Caco-2 (cell line): Measurements from ENCODE around the gene ZBTB48. TPM values are rescaled to one million over a fixed set of nuclear protein-coding genes. Genes with fewer than 3 reads are reported as not detected.

ENCODE experiments used
- BruUV-seq: library from RNA; stranded (reverse); fragments of 400-500 nt; replicated peaks from 2 replicates; lab custom pipeline; 2021; lab: Mats Ljungman, UMichigan
- CTCF ChIA-PET: fragments of 300-600 bp; sonication (Branson Sonifier 250); formaldehyde crosslinking; loops from one replicate; lab custom pipeline; 2022; ENCODE audit warnings: antibody characterized with exemption; lab: Charles Lee
- POLR2A ChIA-PET: fragments of 300-600 bp; sonication (Branson Sonifier 250); formaldehyde crosslinking; loops from one replicate; lab custom pipeline; 2022; ENCODE audit warnings: antibody characterized with exemption; lab: Charles Lee
- DNase-seq, 2 experiments: peaks; one replicate each; pipeline versions ENCODE4 v3.0.0 to v3.0.0-alpha.2; 2020 to 2022
- H3K27me3 ChIP-seq: replicated peaks from 2 replicates; pipeline ENCODE4 v1.6.0; 2011; ENCODE audit warnings: low read length; ENCODE audit not compliant: control insufficient read depth, insufficient read depth
- H3K36me3 ChIP-seq: 2 replicates; pipeline ENCODE4 v1.5.1; 2011; ENCODE audit warnings: low read length; ENCODE audit not compliant: control insufficient read depth, insufficient read depth
- H3K4me1 ChIP-seq: fragments of 250-450 bp; sonication (Bioruptor Pico); 2 replicates; pipeline ENCODE4 v1.5.1; 2020; ENCODE audit warnings: mild to moderate bottlenecking
- H3K4me3 ChIP-seq: 2 replicates; pipeline ENCODE4 v1.5.1; 2011; ENCODE audit warnings: low read depth, mild to moderate bottlenecking, control low read depth, low read length
- H3K9me3 ChIP-seq: fragments of 250-450 bp; sonication (Bioruptor Pico); 2 replicates; pipeline ENCODE4 v1.5.1; 2020; ENCODE audit warnings: mild to moderate bottlenecking, moderate library complexity
- H3K27ac Mint-ChIP-seq: one replicate; pipeline ENCODE4 v1.8.0; 2022; ENCODE audit warnings: mixed read lengths; ENCODE audit not compliant: unreplicated experiment
- H3K27me3 Mint-ChIP-seq: one replicate; pipeline ENCODE4 v1.8.0; 2022; ENCODE audit warnings: mixed read lengths; ENCODE audit not compliant: insufficient read depth, unreplicated experiment
- H3K36me3 Mint-ChIP-seq: one replicate; pipeline ENCODE4 v1.8.0; 2022; ENCODE audit warnings: mild to moderate bottlenecking, mixed read lengths; ENCODE audit not compliant: insufficient read depth, unreplicated experiment
- H3K4me1 Mint-ChIP-seq: one replicate; pipeline ENCODE4 v1.8.0; 2022; ENCODE audit warnings: low read depth, mixed read lengths; ENCODE audit not compliant: unreplicated experiment
- H3K4me3 Mint-ChIP-seq: one replicate; pipeline ENCODE4 v1.8.0; 2022; ENCODE audit warnings: mild to moderate bottlenecking, moderate library complexity, mixed read lengths; ENCODE audit not compliant: unreplicated experiment
- H3K9me3 Mint-ChIP-seq: one replicate; pipeline ENCODE4 v1.8.0; 2022; ENCODE audit warnings: mixed read lengths; ENCODE audit not compliant: unreplicated experiment
- CTCF ChIP-seq, 2 experiments: fragments of 200-600 bp in 1 of 2; IDR thresholded peaks; 1 replicate in 1 of 2; 2 replicates in 1 of 2; pipeline versions ENCODE4 v1.5.1 to v1.8.0; 2011 to 2022; ENCODE audit warnings: antibody characterized with exemption in 1 of 2, control low read depth in 1 of 2, inconsistent platforms in 1 of 2, low read depth in 1 of 2, low read length in 1 of 2, mild to moderate bottlenecking in 1 of 2, moderate library complexity in 1 of 2; ENCODE audit not compliant: insufficient read depth in 1 of 2, severe bottlenecking in 1 of 2, unreplicated experiment in 1 of 2
- intact Hi-C: fragments of 100-400 bp; cut with micrococcal nuclease; formaldehyde crosslinking; loops from one replicate; pipeline ENCODE4 v1.10.0; 2022; ENCODE audit not compliant: unreplicated experiment
- total RNA-seq: library from RNA; stranded (reverse); gene quantifications from 2 replicates; pipeline ENCODE4 v1.2.3, GENCODE V29; 2022

The ZBTB48 gene
- total RNA-seq, 1 experiment from 2014 or later = 22.5 TPM

- Mint-ChIP-seq H3K4me1 (no peaks in the 10 kb centered on the region), H3K4me3 (no peak overlapping the region), H3K9me3 (no peaks in the 10 kb centered on the region), H3K27ac (no peak overlapping the region), H3K36me3 (peaks cover 14% of the 10 kb centered on the region), H3K27me3 (no peaks in the 10 kb centered on the region)
- no peaks in the 10 kb centered on the region for H3K27me3 ChIP-seq
- DNase-seq = no peak
- H3K9me3 ChIP-seq = no peaks in the 10 kb centered on the region
- ChIA-PET POLR2A (no interaction called here), CTCF (no interaction called here)
- peaks cover 7% of the 10 kb centered on the region for H3K4me1 ChIP-seq
- intact Hi-C loops = no loop called here
- no peak overlapping the region for H3K4me3 ChIP-seq
- BruUV-seq = no TSS peak
- peaks cover 2% of the 10 kb centered on the region; the same call in 1 of the 2 replicates for H3K36me3 ChIP-seq
- no peak for TF ChIP-seq CTCF (IDR thresholded peaks at IDR 0.05; ENCODE audit: insufficient read depth in 1 of 2, low read depth in 1 of 2, low read length in 1 of 2, severe bottlenecking in 1 of 2, unreplicated experiment in 1 of 2)
Measured at GRCh38 chr1:6587261-6588005, 7.6 kb downstream of the ZBTB48 start.

- H3K27me3 Mint-ChIP-seq = no peaks in the 10 kb centered on the region
- Histone ChIP-seq H3K27me3 (no peaks in the 10 kb centered on the region), H3K4me1 (no peaks in the 10 kb centered on the region), H3K4me3 (no peak overlapping the region), H3K36me3 (peaks cover 2% of the 10 kb centered on the region; the same call in 1 of the 2 replicates), H3K9me3 (no peaks in the 10 kb centered on the region)
- no peak overlapping the region for H3K27ac Mint-ChIP-seq
- intact Hi-C loops = no loop called here
- H3K4me3 Mint-ChIP-seq = no peak overlapping the region
- ChIA-PET CTCF (no interaction called here), POLR2A (no interaction called here)
- no peaks in the 10 kb centered on the region for H3K4me1 Mint-ChIP-seq
- BruUV-seq = no TSS peak
- TF ChIP-seq CTCF (IDR thresholded peaks at IDR 0.05; ENCODE audit: insufficient read depth in 1 of 2, low read depth in 1 of 2, low read length in 1 of 2, severe bottlenecking in 1 of 2, unreplicated experiment in 1 of 2) = no peak
- no peak for DNase-seq
- peaks cover 15% of the 10 kb centered on the region for H3K36me3 Mint-ChIP-seq
- no peaks in the 10 kb centered on the region for H3K9me3 Mint-ChIP-seq
Measured at GRCh38 chr1:6588128-6588892, 8.5 kb downstream of the ZBTB48 start.

GRCh38 chr1:6588893-6589520 is 9.2 kb downstream of the ZBTB48 start:
- ChIA-PET CTCF (no interaction called here), POLR2A (no interaction called here)
- intact Hi-C loops = no loop called here
- Mint-ChIP-seq H3K9me3 (no peaks in the 10 kb centered on the region), H3K4me1 (no peaks in the 10 kb centered on the region), H3K27ac (no peak overlapping the region), H3K4me3 (no peak overlapping the region), H3K27me3 (no peaks in the 10 kb centered on the region), H3K36me3 (peaks cover 22% of the 10 kb centered on the region)
- TF ChIP-seq CTCF (IDR thresholded peaks at IDR 0.05; ENCODE audit: insufficient read depth in 1 of 2, low read depth in 1 of 2, low read length in 1 of 2, severe bottlenecking in 1 of 2, unreplicated experiment in 1 of 2) = no peak
- H3K27me3 ChIP-seq = no peaks in the 10 kb centered on the region
- no peak overlapping the region for H3K4me3 ChIP-seq
- peaks cover 2% of the 10 kb centered on the region; the same call in 1 of the 2 replicates for H3K36me3 ChIP-seq
- no peaks in the 10 kb centered on the region for H3K4me1 ChIP-seq
- BruUV-seq = no TSS peak
- DNase-seq = no peak
- H3K9me3 ChIP-seq = no peaks in the 10 kb centered on the region
